SK-N-SH treated with all-trans-retinoic acid at 6 μM for 48 hours (cell line): Measurements from ENCODE around the gene UNC50.

Experiments used
- ATAC-seq: fragments of 200-7000 bp; cut with Tn5 transposase; 3 replicates; pipeline ENCODE4 v1.9.1; 2020; ENCODE audit warnings: mild to moderate bottlenecking, moderate library complexity
- ARNTL ChIP-seq: fragments of 450-650 bp; formaldehyde crosslinking; IDR thresholded peaks from 2 replicates; pipeline ENCODE4 v1.5.0; 2020; ENCODE audit warnings: low read depth, mild to moderate bottlenecking, moderate library complexity, borderline replicate concordance
- BACH2 ChIP-seq: fragments of 250-450 bp; sonication (Bioruptor Pico); IDR thresholded peaks from 2 replicates; pipeline ENCODE4 v1.9.0; 2021; ENCODE audit warnings: mild to moderate bottlenecking, borderline replicate concordance
- CREB5 ChIP-seq: fragments of 250-450 bp; sonication (Bioruptor Pico); IDR thresholded peaks from 2 replicates; pipeline ENCODE4 v1.5.1; 2020; ENCODE audit warnings: low read depth, mild to moderate bottlenecking, moderate library complexity
- CSDC2 ChIP-seq: fragments of 250-450 bp; sonication (Bioruptor Pico); IDR thresholded peaks from 2 replicates; pipeline ENCODE4 v1.5.0; 2020; ENCODE audit warnings: mild to moderate bottlenecking, moderate library complexity
- CSRNP3 ChIP-seq: fragments of 250-450 bp; sonication (Bioruptor Pico); IDR thresholded peaks from 2 replicates; pipeline ENCODE4 v1.5.1; 2021; ENCODE audit warnings: mild to moderate bottlenecking, moderate library complexity
- ESRRG ChIP-seq: fragments of 250-450 bp; sonication (Bioruptor Pico); IDR thresholded peaks from 2 replicates; pipeline ENCODE4 v1.6.1; 2021; ENCODE audit warnings: mild to moderate bottlenecking
- GLIS3 ChIP-seq: fragments of 250-450 bp; sonication (Bioruptor Pico); IDR thresholded peaks from 2 replicates; pipeline ENCODE4 v1.5.0; 2020; ENCODE audit warnings: mild to moderate bottlenecking, moderate library complexity
- ISL1 ChIP-seq: fragments of 250-450 bp; sonication (Bioruptor Pico); IDR thresholded peaks from 2 replicates; pipeline ENCODE4 v2.1.2; 2022; ENCODE audit warnings: mild to moderate bottlenecking, moderate library complexity
- PATZ1 ChIP-seq: fragments of 250-450 bp; sonication (Bioruptor Pico); IDR thresholded peaks from 2 replicates; pipeline ENCODE4 v1.8.0; 2020; ENCODE audit warnings: mild to moderate bottlenecking, moderate library complexity, borderline replicate concordance
- PPARA ChIP-seq: fragments of 250-450 bp; sonication (Bioruptor Pico); IDR thresholded peaks from 2 replicates; pipeline ENCODE4 v1.5.0; 2020; ENCODE audit warnings: mild to moderate bottlenecking, borderline replicate concordance
- RARB ChIP-seq: fragments of 250-450 bp; sonication (Bioruptor Pico); IDR thresholded peaks from 2 replicates; pipeline ENCODE4 v1.8.0; 2021; ENCODE audit warnings: mild to moderate bottlenecking, moderate library complexity
- SNAI2 ChIP-seq: fragments of 250-450 bp; sonication (Bioruptor Pico); IDR thresholded peaks from 2 replicates; pipeline ENCODE4 v1.5.0; 2020; ENCODE audit warnings: mild to moderate bottlenecking, moderate library complexity
- TCF4 ChIP-seq: fragments of 250-450 bp; sonication (Bioruptor Pico); IDR thresholded peaks from 2 replicates; pipeline ENCODE4 v1.8.0; 2021; ENCODE audit warnings: mild to moderate bottlenecking, moderate library complexity, borderline replicate concordance
- TOX ChIP-seq: fragments of 250-450 bp; sonication (Bioruptor Pico); IDR thresholded peaks from 2 replicates; pipeline ENCODE4 v1.8.0; 2021; ENCODE audit warnings: mild to moderate bottlenecking, moderate library complexity, borderline replicate concordance
- TSHZ2 ChIP-seq: fragments of 250-450 bp; sonication (Bioruptor Pico); IDR thresholded peaks from 2 replicates; pipeline ENCODE4 v1.5.0; 2020; ENCODE audit warnings: mild to moderate bottlenecking, moderate library complexity
- ZC3H10 ChIP-seq: fragments of 250-450 bp; sonication (Bioruptor Pico); IDR thresholded peaks from 2 replicates; pipeline ENCODE4 v1.5.1; 2021; ENCODE audit warnings: mild to moderate bottlenecking, moderate library complexity
- ZFP3 ChIP-seq: fragments of 250-450 bp; sonication (Bioruptor Pico); IDR thresholded peaks from 2 replicates; pipeline ENCODE4 v1.5.0; 2020; ENCODE audit warnings: mild to moderate bottlenecking, moderate library complexity
- ZFP30 ChIP-seq: fragments of 450-650 bp; formaldehyde crosslinking; IDR thresholded peaks from 2 replicates; pipeline ENCODE4 v1.5.0; 2022; ENCODE audit warnings: mild to moderate bottlenecking, moderate library complexity
- ZNF565 ChIP-seq: fragments of 450-650 bp; formaldehyde crosslinking; conservative IDR thresholded peaks from 2 replicates; pipeline ENCODE4 v1.5.0; 2020; ENCODE audit warnings: low read depth, mild to moderate bottlenecking, moderate library complexity
- ZNF70 ChIP-seq: fragments of 450-650 bp; formaldehyde crosslinking; IDR thresholded peaks from 2 replicates; pipeline ENCODE4 v1.5.0; 2020; ENCODE audit warnings: mild to moderate bottlenecking, moderate library complexity
- ZNF8 ChIP-seq: fragments of 450-650 bp; formaldehyde crosslinking; IDR thresholded peaks from 2 replicates; pipeline ENCODE4 v1.5.0; 2020; ENCODE audit warnings: mild to moderate bottlenecking, moderate library complexity

UNC50 gene

GRCh38 chr2:98663511-98664090 is 55.2 kb downstream of the UNC50 start:
- ATAC-seq: no peak
- TF ChIP-seq ZNF565 (CRISPR knock-in tag) (no peak), ZC3H10 (CRISPR knock-in tag) (no peak)

- ATAC-seq: no peak
- TF ChIP-seq PATZ1 (CRISPR knock-in tag) (no peak), PPARA (CRISPR knock-in tag) (no peak), TOX (CRISPR knock-in tag) (no peak), ZNF8 (CRISPR knock-in tag) (no peak), CREB5 (CRISPR knock-in tag) (no peak), BACH2 (CRISPR knock-in tag) (no peak), CSDC2 (CRISPR knock-in tag) (no peak), ZNF565 (CRISPR knock-in tag) (no peak), ISL1 (CRISPR knock-in tag) (no peak), ARNTL (CRISPR knock-in tag) (no peak), GLIS3 (CRISPR knock-in tag) (no peak), ZFP3 (CRISPR knock-in tag) (no peak), SNAI2 (no peak)
Observed at GRCh38 chr2:98664323-98664722, 55.9 kb downstream of the UNC50 start.

GRCh38 chr2:98665677-98666076 is 57.3 kb downstream of the UNC50 start:
- ATAC-seq: no peak
- TF ChIP-seq ZNF70 (CRISPR knock-in tag) (no peak), TOX (CRISPR knock-in tag) (no peak), ISL1 (CRISPR knock-in tag) (no peak), SNAI2 (no peak), CREB5 (CRISPR knock-in tag) (no peak), ZNF8 (CRISPR knock-in tag) (no peak), PATZ1 (CRISPR knock-in tag) (no peak), RARB (no peak), ESRRG (CRISPR knock-in tag) (no peak), BACH2 (CRISPR knock-in tag) (no peak), TCF4 (CRISPR knock-in tag) (no peak), CSDC2 (CRISPR knock-in tag) (no peak), CSRNP3 (CRISPR knock-in tag) (no peak), ZNF565 (CRISPR knock-in tag) (no peak), TSHZ2 (CRISPR knock-in tag) (no peak), ZFP30 (CRISPR knock-in tag) (no peak)
